Measurements from ENCODE around the gene AGAP2. TPM values are rescaled to one million over a fixed set of nuclear protein-coding genes. Genes with fewer than 3 reads are reported as not detected.
A peak's percentile ranks its signal among the peaks of the same experiment; 100 is the strongest.

Gene AGAP2
- total RNA-seq, 1 experiment from 2014 or later = 2.0 TPM

DNA sequence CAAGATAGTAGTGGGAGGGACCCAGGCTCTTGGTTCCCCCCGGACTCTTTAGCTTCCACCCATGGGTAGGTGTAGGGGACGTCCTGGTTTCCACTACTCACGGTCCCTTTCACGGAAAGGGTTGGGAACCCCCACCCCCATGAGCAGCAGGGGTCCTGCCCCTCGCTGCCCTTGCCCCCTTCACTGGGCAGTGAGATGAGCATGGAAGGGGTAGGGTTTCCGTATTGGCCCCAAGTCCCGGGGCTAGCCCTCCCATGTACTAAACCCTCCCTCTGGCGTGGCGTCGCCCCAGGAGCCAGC, 12.7 kb downstream of the AGAP2 start:
- no peaks in the 10 kb centered on the region for H3K36me3 Mint-ChIP-seq
- H3K4me3 Mint-ChIP-seq = peak overlapping the region; percentile 94
- H3K4me1 Mint-ChIP-seq = peaks cover 15% of the 10 kb centered on the region
- no peak for ATAC-seq
- ChIA-PET POLR2A (interaction anchor here (0.7 to 1.0 kb wide), 2 partner anchors 10 to 11 kb away, joined by 3 to 6 read pairs; no protein-coding TSS in a partner anchor), CTCF (interaction anchor here (0.6 to 5.8 kb wide), 34 partner anchors 10 to 390 kb away, joined by 3 to 146 read pairs (median 5); partner anchors contain the start of genes AGAP2, ARHGEF25, ATP23 and B4GALNT1)
- no peak for DNase-seq (ENCODE audit: low spot score)
- H3K27me3 Mint-ChIP-seq (ENCODE audit: low read depth) = peaks cover 82% of the 10 kb centered on the region
- H3K9me3 Mint-ChIP-seq = no peaks in the 10 kb centered on the region
- H3K27ac Mint-ChIP-seq = no peak overlapping the region
- TF ChIP-seq USF2 (CRISPR knock-in tag; IDR thresholded peaks at IDR 0.05) (no peak), E2F5 (CRISPR knock-in tag; IDR thresholded peaks at IDR 0.05) (no peak), ZNF423 (CRISPR knock-in tag; IDR thresholded peaks at IDR 0.05) (peak; percentile 35; the same call in 1 of the 2 replicates), ZNF232 (CRISPR knock-in tag; IDR thresholded peaks at IDR 0.05) (no peak), EMX1 (CRISPR knock-in tag; IDR thresholded peaks at IDR 0.05) (no peak), AFF4 (CRISPR knock-in tag; IDR thresholded peaks at IDR 0.05; ENCODE audit: borderline replicate concordance) (no peak)
- TF ChIP-seq, protein P1, sequence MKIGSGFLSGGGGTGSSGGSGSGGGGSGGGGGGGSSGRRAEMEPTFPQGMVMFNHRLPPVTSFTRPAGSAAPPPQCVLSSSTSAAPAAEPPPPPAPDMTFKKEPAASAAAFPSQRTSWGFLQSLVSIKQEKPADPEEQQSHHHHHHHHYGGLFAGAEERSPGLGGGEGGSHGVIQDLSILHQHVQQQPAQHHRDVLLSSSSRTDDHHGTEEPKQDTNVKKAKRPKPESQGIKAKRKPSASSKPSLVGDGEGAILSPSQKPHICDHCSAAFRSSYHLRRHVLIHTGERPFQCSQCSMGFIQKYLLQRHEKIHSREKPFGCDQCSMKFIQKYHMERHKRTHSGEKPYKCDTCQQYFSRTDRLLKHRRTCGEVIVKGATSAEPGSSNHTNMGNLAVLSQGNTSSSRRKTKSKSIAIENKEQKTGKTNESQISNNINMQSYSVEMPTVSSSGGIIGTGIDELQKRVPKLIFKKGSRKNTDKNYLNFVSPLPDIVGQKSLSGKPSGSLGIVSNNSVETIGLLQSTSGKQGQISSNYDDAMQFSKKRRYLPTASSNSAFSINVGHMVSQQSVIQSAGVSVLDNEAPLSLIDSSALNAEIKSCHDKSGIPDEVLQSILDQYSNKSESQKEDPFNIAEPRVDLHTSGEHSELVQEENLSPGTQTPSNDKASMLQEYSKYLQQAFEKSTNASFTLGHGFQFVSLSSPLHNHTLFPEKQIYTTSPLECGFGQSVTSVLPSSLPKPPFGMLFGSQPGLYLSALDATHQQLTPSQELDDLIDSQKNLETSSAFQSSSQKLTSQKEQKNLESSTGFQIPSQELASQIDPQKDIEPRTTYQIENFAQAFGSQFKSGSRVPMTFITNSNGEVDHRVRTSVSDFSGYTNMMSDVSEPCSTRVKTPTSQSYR (CRISPR knock-in tag; IDR thresholded peaks at IDR 0.05) = no peak

GRCh38 chr12:57724936-57725740, 13.4 kb downstream of the AGAP2 start:
- no peak for TF ChIP-seq ZBTB21 (CRISPR knock-in tag; IDR thresholded peaks at IDR 0.05; ENCODE audit: borderline replicate concordance)
- no peak for TF ChIP-seq TCF7 (CRISPR knock-in tag; IDR thresholded peaks at IDR 0.05; ENCODE audit: low read depth)
- no peak for TF ChIP-seq NR1H2 (CRISPR knock-in tag; IDR thresholded peaks at IDR 0.05)
- no peak for TF ChIP-seq JUN (CRISPR knock-in tag; IDR thresholded peaks at IDR 0.05)
- no peak for TF ChIP-seq NFATC4 (CRISPR knock-in tag; IDR thresholded peaks at IDR 0.05)
- Mint-ChIP-seq H3K4me3 (peak overlapping the region; percentile 37; the same call in 1 of the 2 replicates), H3K27ac (no peak overlapping the region), H3K9me3 (no peaks in the 10 kb centered on the region), H3K4me1 (peaks cover 15% of the 10 kb centered on the region), H3K27me3 (ENCODE audit: low read depth) (peaks cover 75% of the 10 kb centered on the region), H3K36me3 (no peaks in the 10 kb centered on the region)
- DNase-seq (ENCODE audit: low spot score) (no peak), ATAC-seq (no peak)
- POLR2A ChIA-PET = interaction anchor here (1.0 kb wide), 1 partner anchor 12 kb away, joined by 6 read pairs; no protein-coding TSS in a partner anchor
- CTCF ChIA-PET = interaction anchor here (1.0 to 5.8 kb wide), 26 partner anchors 11 to 389 kb away, joined by 3 to 146 read pairs (median 6); partner anchors contain the start of genes AGAP2, ARHGEF25, B4GALNT1 and CDK4
